GM18498 (cell line): ENCODE results near the gene TM2D1.
"Not testable (repeated sequence)": the region's sequence is repeated elsewhere in the genome, so short reads cannot be mapped to it uniquely, and the experiment has no call there.

Experiments used
- ATAC-seq: cut with Tn5 transposase; IDR thresholded peaks from one replicate; pipeline ENCODE4 v1.9.1; 2021; ENCODE audit warnings: mild to moderate bottlenecking, moderate library complexity; ENCODE audit not compliant: unreplicated experiment

The TM2D1 gene

DNA sequence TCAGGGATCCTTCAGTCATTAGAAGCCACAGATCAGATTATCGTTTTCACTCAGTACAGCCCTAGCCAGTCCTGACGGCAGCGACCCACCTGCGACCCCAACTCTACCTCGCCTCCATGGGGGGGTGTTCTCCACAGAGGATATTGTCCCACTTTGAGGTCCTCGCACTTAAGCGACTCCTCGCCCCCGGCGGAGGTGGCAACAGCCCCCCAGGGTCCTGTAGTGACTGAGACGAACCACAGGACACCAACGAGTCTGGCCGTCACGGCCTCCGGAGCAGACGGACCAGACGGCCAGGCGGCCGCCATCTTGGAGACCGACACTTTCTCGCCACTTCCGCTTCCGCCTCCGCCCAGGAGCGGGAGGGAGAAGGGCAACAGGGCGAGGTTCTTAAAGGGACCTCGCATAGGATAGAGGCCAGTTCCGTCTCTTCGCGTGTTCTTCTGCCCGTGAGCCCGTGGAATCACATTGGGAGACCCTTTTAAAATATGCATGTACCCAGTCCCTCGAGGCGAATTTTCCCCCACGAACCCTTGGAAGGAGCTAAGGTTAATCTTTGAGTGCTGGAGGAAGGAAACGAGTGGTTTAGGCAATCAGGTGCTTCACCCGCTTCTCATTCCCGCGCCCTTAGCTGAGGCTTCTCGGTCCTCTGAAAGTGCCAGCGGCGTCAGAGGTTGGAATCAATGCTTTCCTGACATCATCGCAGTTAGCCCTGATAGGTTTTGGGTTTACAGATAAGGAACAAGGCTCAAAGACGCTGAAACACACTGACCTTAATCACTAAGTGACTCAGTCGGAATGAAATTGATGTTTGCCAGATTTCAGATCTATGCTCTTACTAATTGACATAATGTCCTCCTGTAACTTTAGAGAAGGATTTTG is at the start of gene TM2D1:
Gene TM2D1 (minus strand): TSS at position 329 of the 882 bp plus-strand sequence. CDS start 21 bp downstream, at position 308.
- peak; percentile 100 for ATAC-seq

DNA sequence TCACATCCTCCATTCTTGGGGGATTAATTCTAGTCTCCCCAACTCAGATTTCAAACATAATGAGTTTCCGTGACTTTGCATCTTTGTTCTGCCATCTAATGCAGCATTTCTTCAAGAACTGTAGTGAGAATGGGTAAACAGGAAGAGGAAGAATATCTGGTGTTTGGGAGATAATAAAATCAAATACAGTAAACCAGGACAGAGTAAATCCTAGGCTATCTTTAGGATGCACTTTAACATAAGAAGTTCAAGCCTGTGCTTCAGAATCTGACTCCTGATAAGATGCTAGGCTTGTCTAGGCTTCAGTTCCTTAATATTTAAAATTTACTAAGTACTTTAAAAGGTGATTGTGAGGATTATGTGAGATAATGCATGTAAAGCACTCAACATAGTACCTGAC is 45.2 kb upstream of the TM2D1 start:
- no peak for ATAC-seq

DNA sequence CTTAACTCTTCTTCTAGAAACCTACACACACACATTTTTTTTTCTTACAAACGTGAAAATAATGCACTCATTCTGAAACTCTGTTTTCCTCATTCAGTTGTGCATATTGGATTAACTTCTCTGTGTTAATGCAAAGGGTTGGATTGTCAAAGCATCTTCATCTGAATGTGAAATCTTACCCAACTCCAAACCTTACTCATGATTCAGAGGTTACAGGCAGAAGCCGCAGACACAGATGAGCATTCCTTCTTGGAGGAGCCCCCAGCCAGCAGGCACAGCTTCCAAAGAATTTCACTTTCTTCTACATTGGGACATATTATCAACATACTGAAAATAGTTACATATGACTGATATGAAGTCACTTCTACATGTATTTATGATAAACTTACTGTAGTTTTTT is 33.0 kb upstream of the TM2D1 start:
- ATAC-seq = no peak

DNA sequence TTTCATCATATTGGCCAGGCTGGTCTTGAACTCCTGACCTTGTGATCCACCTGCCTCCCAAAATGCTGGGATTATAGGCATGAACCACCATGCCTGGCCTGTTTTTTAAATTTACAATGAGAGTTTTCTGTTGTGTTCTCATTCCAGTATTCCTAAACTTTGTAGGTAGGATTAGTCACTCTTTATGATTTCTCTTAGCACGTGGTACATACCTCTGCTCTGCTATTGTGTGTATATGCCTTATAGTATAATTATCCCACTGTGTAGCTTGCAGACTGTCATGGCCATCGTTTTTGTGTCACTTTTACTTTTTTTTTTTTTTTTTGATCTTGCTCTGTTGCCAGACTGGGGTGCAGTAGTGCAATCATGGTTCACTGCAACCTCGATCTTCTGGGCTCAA is 31.8 kb upstream of the TM2D1 start:
- ATAC-seq = no peak

DNA sequence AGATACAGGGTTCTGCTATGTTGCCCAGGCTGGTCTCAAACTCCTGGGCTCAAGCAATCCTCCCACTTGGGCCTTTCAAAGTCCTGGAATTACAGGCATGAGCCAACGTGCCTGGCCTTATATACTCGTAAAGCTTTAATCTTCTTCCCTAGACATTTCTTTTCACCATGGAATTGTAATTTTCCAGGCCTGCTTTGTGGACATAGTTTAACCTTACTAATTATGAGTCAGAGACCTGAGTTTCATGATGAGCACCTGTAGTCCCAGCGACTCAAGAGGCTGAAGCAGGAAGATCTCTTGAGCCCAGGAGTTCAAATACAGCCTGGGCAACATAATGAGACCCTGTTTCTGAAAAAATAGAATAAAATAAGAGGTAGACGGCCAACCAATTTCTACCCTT is 29.6 kb upstream of the TM2D1 start:
- no peak for ATAC-seq

GRCh38 chr1:61753998-61754508 is 29.1 kb upstream of the TM2D1 start:
- ATAC-seq = no peak

- no peak for ATAC-seq
Measured at GRCh38 chr1:61752921-61753389, 28.0 kb upstream of the TM2D1 start.

GRCh38 chr1:61749574-61749973 is 24.6 kb upstream of the TM2D1 start:
- no peak for ATAC-seq

DNA sequence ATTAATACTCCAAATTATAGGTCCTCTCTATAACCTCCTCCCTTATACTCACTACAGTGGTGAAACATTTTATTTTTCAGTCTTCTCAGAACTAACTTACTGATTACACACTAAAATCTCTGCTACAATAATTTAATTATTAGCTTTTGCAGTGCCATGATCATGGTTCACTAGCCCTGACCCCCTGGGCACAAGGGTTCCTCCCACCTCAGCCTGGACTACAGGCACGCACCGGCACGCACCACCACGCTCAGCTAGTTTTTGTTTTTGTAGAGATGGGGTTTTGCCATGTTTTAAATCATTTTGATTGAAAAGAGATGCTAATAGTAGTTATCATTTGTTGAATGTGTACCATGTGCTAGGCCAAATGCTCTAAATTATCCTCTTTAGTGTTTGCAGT is 23.6 kb upstream of the TM2D1 start:
- ATAC-seq = no peak

DNA sequence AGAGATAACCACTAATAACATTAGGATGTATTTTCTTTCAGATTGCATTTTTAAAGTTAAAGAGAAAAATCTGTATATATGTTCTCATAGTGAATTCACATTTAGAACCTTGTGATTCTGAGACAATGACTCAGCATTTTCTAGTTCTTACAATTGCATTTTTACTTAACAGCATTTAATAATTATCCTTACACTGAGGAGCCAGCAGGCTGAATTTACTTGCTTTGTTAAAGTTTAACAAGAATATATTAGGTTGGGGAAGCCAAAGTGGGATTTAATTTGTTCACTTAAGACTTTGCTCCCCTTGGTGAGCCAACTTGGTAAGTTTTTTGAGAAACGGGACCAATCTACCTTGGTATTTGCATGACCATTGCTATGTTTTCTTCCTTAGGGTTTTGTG is 21.9 kb upstream of the TM2D1 start:
- ATAC-seq = no peak

DNA sequence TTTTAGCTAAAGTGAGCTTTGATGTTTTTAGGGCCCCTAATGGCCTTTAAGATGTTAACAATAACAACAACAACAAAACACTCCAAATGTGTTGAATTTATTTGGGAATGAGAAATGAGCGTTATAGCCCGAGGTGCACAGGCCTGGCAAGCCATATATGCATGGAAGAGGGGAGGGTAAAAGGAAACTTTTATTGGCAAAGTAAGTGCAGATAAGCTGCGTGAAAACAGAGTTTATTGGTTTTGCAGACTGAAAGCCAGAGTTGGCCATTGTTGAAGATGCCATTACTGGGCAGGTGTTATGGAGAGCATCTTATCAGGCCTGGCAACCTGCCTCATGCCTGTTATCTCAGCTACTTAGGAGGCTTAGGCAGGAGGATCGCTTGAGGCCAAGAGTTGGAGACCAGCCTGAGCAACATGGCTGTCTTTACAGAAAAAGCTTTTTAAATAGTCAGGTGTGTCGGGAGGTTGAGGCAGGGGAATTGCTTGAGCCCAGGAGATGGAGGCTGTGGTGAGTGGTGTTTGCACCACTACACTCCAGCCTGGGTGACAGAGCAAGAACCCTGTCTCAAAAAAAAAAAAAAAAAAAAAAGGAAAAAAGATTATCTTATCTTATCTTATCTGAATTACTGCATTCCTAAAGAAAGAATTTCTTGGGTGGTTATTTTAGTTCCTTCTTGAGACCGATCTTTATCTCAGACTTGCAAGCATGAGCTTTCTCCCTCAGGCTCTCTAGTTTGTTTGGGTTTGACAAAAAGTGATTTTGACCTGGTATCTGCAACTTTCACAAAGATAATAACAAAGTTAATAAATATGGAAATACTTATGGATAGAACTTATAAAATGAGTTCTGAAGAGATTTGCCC is 19.0 kb upstream of the TM2D1 start:
- ATAC-seq = no peak

- ATAC-seq = no peak
Measured at GRCh38 chr1:61743431-61743705, 18.4 kb upstream of the TM2D1 start.

DNA sequence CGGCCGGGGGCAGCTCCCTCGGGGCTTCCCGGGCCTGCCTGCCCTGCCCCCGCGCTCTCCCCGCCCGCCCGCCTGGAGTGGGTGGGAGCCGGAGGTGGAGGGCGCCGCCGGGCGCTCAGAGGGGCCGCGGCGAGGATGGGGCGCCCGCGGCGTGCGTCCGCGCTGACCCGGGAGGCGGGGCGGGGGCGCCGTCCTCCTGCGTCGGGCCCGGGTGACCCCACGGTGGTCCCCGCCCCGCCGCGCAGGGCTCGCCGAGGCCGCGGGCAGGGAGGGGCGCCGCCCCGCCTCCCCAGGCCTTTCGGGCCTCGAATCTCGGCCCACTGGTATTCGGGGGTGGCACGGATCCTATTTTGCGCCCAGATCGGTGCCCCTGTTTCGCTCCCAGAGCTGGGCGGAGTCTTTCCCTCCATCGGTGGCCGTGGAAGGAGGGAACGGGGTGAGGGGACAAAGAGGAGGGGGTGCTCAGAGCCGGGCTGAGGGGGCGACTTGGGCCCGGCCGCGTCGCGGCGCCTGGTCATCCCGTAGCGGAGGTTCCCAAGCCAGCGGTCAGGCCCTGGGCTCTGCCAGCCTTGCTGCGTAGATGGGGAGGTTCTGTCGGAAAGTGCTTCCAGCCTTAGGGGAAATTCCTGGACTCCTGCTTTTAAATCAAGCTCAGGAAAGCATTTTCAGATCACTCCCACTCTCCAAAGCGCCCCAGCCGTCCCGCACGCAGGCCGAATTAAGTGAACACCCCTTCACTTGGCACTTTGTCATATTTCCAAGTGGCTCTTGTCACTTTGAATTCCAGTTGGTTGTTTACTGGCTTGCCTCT is 17.9 kb upstream of the TM2D1 start:
- peak; percentile 59 for ATAC-seq

- peak; percentile 82 for ATAC-seq
Measured at GRCh38 chr1:61741711-61742619, 17.0 kb upstream of the TM2D1 start, which contains the start of gene PATJ. Gene PATJ (plus strand): TSS chr1:61742480. CDS start chr1:61762893, 20,413 bp downstream.

DNA sequence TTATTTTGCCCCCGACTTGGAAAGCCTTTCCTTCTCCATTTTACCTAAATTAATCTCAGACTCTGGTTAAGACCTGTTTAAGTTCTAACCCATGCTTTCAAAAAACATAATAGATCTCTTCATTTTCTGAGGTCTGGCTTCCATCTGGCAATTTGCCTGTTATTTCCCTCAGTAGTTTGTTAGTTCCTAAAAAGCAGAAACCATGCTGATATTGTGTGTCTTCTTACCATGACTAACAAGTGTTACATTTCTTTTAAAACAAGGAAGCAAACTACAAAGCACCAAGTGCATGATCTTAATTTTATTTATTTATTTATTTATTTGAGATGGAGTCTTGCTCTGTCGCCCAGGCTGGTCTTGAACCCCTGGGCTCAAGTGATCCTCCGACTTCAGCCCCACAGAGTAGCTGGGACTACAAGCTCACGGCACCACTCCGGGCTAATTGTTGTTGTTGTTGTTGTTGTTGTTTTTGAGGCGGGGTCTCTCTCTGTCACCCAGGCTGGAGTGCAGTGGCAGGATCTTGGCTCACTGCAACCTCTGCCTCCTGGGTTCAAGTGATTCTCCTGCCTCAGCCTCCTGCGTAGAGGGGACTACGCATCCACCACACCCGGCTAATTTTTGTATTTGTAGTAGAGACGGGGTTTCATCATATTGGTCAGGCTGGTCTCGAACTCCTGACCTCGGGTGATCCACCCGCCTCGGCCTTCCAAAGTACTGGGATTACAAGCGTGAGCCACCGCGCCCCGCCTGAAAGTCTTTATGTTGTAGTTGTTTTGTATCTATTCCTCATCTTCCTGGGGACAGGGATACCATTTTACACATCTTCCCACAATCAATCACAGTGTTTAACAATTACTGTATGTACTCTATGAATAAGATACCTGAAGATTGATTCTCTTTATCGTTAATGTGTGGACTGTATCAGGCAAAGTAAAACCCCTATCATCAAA is 16.1 kb upstream of the TM2D1 start:
- no peak for ATAC-seq

GRCh38 chr1:61732726-61733125 is 7.8 kb upstream of the TM2D1 start:
- no peak for ATAC-seq

DNA sequence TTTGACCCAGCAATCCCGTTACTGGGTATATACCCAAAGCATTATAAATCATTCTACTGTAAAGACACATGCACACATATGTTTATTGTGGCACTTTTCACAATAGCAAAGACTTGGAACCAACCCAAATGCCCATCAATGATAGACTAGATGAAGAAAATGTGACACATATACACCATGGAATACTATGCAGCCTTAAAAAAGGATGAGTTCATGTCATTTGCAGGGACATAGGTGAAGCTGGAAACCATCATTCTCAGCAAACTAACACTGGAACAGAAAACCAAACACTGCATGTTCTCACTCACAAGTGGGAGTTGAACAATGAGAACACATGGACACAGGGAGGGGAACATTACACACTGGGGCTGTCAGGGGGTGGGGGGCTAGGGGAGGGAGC is 5.7 kb upstream of the TM2D1 start:
- not testable (repeated sequence) for ATAC-seq

GRCh38 chr1:61727544-61727943 is 2.6 kb upstream of the TM2D1 start:
- no peak for ATAC-seq

GRCh38 chr1:61724506-61724812 is 482 bp downstream of the TM2D1 start:
- ATAC-seq = no peak
